Measurements from ENCODE around the gene EFHD2. TPM values are rescaled to one million over a fixed set of nuclear protein-coding genes. Genes with fewer than 3 reads are reported as not detected.

The EFHD2 gene
- total RNA-seq, 1 donor from 2014 or later = 6.5 TPM

GRCh38 chr1:15410884-15411245, 1.2 kb downstream of the EFHD2 start:
- Mint-ChIP-seq H3K36me3 (peaks cover 4% of the 10 kb centered on the region), H3K27me3 (ENCODE audit: insufficient read depth, low read depth) (peaks cover 18% of the 10 kb centered on the region), H3K9me3 (no peaks in the 10 kb centered on the region), H3K4me1 (peaks cover 38% of the 10 kb centered on the region), H3K27ac (no peak overlapping the region), H3K4me3 (peak overlapping the region; percentile 90)
- Histone ChIP-seq H2AFZ (replicated peaks) (no peak overlapping the region), H3K36me3 (no peaks in the 10 kb centered on the region), H3K27me3 (peaks cover 54% of the 10 kb centered on the region), H4K20me1 (ENCODE audit: low read depth) (peaks cover 14% of the 10 kb centered on the region), H3K4me1 (peaks cover 11% of the 10 kb centered on the region), H3K9ac (no peak overlapping the region), H3K79me2 (ENCODE audit: low read depth) (no peaks in the 10 kb centered on the region), H3K4me2 (peak overlapping the region; percentile 95), H3K27ac (no peak overlapping the region), H3K9me3 (ENCODE audit: low read depth) (no peaks in the 10 kb centered on the region), H3K4me3 (peak overlapping the region; percentile 72), H3F3A (ENCODE audit: low read depth) (peaks cover 6% of the 10 kb centered on the region)
- DNase-seq (ENCODE audit: low spot score) = no peak
- TF ChIP-seq EZH2 (IDR thresholded peaks at IDR 0.05) (no peak), CTCF (IDR thresholded peaks at IDR 0.05) (no peak), EZH2phosphoT487 (IDR thresholded peaks at IDR 0.05) (no peak)

GRCh38 chr1:15411593-15412137, 2.0 kb downstream of the EFHD2 start:
- Histone ChIP-seq H3K27ac (no peak overlapping the region), H2AFZ (replicated peaks) (no peak overlapping the region), H3K27me3 (peaks cover 54% of the 10 kb centered on the region), H3K9ac (no peak overlapping the region), H3K79me2 (ENCODE audit: low read depth) (no peaks in the 10 kb centered on the region), H3K4me3 (no peak overlapping the region), H3K36me3 (no peaks in the 10 kb centered on the region), H3K4me2 (no peak overlapping the region), H3K9me3 (ENCODE audit: low read depth) (no peaks in the 10 kb centered on the region), H3F3A (ENCODE audit: low read depth) (peaks cover 6% of the 10 kb centered on the region), H3K4me1 (peaks cover 11% of the 10 kb centered on the region), H4K20me1 (ENCODE audit: low read depth) (peaks cover 14% of the 10 kb centered on the region)
- Mint-ChIP-seq H3K4me3 (peak overlapping the region; percentile 90), H3K36me3 (peaks cover 4% of the 10 kb centered on the region), H3K4me1 (peaks cover 44% of the 10 kb centered on the region), H3K9me3 (no peaks in the 10 kb centered on the region), H3K27me3 (ENCODE audit: insufficient read depth, low read depth) (peaks cover 18% of the 10 kb centered on the region), H3K27ac (no peak overlapping the region)
- DNase-seq (ENCODE audit: low spot score) = no peak
- TF ChIP-seq EZH2phosphoT487 (IDR thresholded peaks at IDR 0.05) (no peak), CTCF (IDR thresholded peaks at IDR 0.05) (no peak), EZH2 (IDR thresholded peaks at IDR 0.05) (no peak)

GRCh38 chr1:15412175-15412800, 2.6 kb downstream of the EFHD2 start:
- no peaks in the 10 kb centered on the region for H3K9me3 ChIP-seq (ENCODE audit: low read depth)

More at GRCh38 chr1:15412175-15412800, 2.6 kb downstream of the EFHD2 start:
- Histone ChIP-seq H3K36me3 (no peaks in the 10 kb centered on the region), H3F3A (ENCODE audit: low read depth) (peaks cover 6% of the 10 kb centered on the region), H3K79me2 (ENCODE audit: low read depth) (no peaks in the 10 kb centered on the region), H2AFZ (replicated peaks) (no peak overlapping the region), H3K4me2 (no peak overlapping the region), H3K4me3 (no peak overlapping the region), H3K4me1 (peaks cover 11% of the 10 kb centered on the region), H3K27ac (no peak overlapping the region), H3K9ac (no peak overlapping the region), H3K27me3 (peaks cover 48% of the 10 kb centered on the region), H4K20me1 (ENCODE audit: low read depth) (peaks cover 14% of the 10 kb centered on the region)
- H3K4me1 Mint-ChIP-seq = peaks cover 46% of the 10 kb centered on the region
- H3K9me3 Mint-ChIP-seq = no peaks in the 10 kb centered on the region
- H3K27me3 Mint-ChIP-seq (ENCODE audit: insufficient read depth, low read depth) = peaks cover 18% of the 10 kb centered on the region
- DNase-seq (ENCODE audit: low spot score) = no peak
- TF ChIP-seq EZH2 (IDR thresholded peaks at IDR 0.05) (no peak), CTCF (IDR thresholded peaks at IDR 0.05) (no peak), EZH2phosphoT487 (IDR thresholded peaks at IDR 0.05) (no peak)
- H3K27ac Mint-ChIP-seq = no peak overlapping the region
- H3K4me3 Mint-ChIP-seq = peak overlapping the region; percentile 41
- peaks cover 4% of the 10 kb centered on the region for H3K36me3 Mint-ChIP-seq
